Calu3 (cell line): Measurements from ENCODE around the gene CNNM4. TPM values are rescaled to one million over a fixed set of nuclear protein-coding genes. Genes with fewer than 3 reads are reported as not detected.
"Not testable (repeated sequence)": the region's sequence is repeated elsewhere in the genome, so short reads cannot be mapped to it uniquely, and the experiment has no call there.

Experiments used
- BruUV-seq: library from RNA; stranded (reverse); fragments of 400-500 nt; replicated peaks from 2 replicates; lab custom pipeline; 2021; lab: Mats Ljungman, UMichigan
- CTCF ChIA-PET: fragments of 300-600 bp; sonication (Branson Sonifier 250); formaldehyde crosslinking; loops from one replicate; lab custom pipeline; 2022; ENCODE audit warnings: antibody characterized with exemption; lab: Charles Lee
- DNase-seq: peaks from one replicate; pipeline ENCODE4 v3.0.0; 2022
- H3K27ac Mint-ChIP-seq: one replicate; pipeline ENCODE4 v1.8.0; 2022; ENCODE audit warnings: mixed read lengths; ENCODE audit not compliant: unreplicated experiment
- H3K27me3 Mint-ChIP-seq: one replicate; pipeline ENCODE4 v1.8.0; 2022; ENCODE audit warnings: mixed read lengths; ENCODE audit not compliant: unreplicated experiment
- H3K36me3 Mint-ChIP-seq: one replicate; pipeline ENCODE4 v1.8.0; 2022; ENCODE audit warnings: mild to moderate bottlenecking, moderate library complexity, mixed read lengths; ENCODE audit not compliant: insufficient read depth, unreplicated experiment
- H3K4me1 Mint-ChIP-seq: one replicate; pipeline ENCODE4 v1.8.0; 2022; ENCODE audit warnings: mild to moderate bottlenecking, low read depth, mixed read lengths; ENCODE audit not compliant: unreplicated experiment
- H3K4me3 Mint-ChIP-seq: one replicate; pipeline ENCODE4 v1.8.0; 2022; ENCODE audit warnings: mild to moderate bottlenecking, low read depth, moderate library complexity, mixed read lengths; ENCODE audit not compliant: unreplicated experiment
- H3K9me3 Mint-ChIP-seq: one replicate; pipeline ENCODE4 v1.8.0; 2022; ENCODE audit warnings: low read depth, mixed read lengths; ENCODE audit not compliant: unreplicated experiment
- intact Hi-C: fragments of 100-400 bp; cut with micrococcal nuclease; formaldehyde crosslinking; loops from one replicate; pipeline ENCODE4 v1.10.0; 2022; ENCODE audit not compliant: unreplicated experiment
- total RNA-seq: library from RNA; stranded (reverse); gene quantifications from 2 replicates; pipeline ENCODE4 v1.2.3, GENCODE V29; 2022
- TF ChIP-seq, protein P1 (sequence below): fragments of 200-600 bp; IDR thresholded peaks from one replicate; pipeline ENCODE4 v1.8.0; 2022; ENCODE audit warnings: antibody characterized with exemption; ENCODE audit not compliant: unreplicated experiment

Gene CNNM4
- total RNA-seq, 1 experiment from 2014 or later: 22.3 TPM

DNA sequence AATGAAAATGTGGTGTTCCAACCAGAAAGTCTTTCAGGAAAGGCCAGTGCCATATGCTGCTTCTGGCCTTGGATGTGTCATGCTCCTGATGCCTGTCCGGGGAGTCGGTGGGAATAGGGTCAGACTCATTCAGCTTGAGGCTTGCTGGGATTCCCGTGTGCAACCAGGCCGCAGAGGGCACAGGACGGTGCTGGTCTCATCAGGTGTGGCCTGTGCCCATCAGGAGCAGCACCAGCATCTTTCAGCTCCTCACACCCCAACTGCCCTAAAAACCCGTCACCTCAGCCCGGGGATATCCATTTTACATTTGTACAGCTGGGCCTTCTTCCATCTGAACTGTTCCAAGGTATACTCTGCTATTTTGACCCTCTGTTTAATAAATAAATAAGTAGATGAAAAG lies 42.0 kb downstream of the CNNM4 start:
- TF ChIP-seq, protein P1, sequence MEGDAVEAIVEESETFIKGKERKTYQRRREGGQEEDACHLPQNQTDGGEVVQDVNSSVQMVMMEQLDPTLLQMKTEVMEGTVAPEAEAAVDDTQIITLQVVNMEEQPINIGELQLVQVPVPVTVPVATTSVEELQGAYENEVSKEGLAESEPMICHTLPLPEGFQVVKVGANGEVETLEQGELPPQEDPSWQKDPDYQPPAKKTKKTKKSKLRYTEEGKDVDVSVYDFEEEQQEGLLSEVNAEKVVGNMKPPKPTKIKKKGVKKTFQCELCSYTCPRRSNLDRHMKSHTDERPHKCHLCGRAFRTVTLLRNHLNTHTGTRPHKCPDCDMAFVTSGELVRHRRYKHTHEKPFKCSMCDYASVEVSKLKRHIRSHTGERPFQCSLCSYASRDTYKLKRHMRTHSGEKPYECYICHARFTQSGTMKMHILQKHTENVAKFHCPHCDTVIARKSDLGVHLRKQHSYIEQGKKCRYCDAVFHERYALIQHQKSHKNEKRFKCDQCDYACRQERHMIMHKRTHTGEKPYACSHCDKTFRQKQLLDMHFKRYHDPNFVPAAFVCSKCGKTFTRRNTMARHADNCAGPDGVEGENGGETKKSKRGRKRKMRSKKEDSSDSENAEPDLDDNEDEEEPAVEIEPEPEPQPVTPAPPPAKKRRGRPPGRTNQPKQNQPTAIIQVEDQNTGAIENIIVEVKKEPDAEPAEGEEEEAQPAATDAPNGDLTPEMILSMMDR: no peak
- CTCF ChIA-PET: interaction anchor here (1.1 kb wide), 1 partner anchor 252 kb away, joined by 3 read pairs; no protein-coding TSS in a partner anchor
- H3K27ac Mint-ChIP-seq: no peak overlapping the region
- H3K4me3 Mint-ChIP-seq: no peak overlapping the region
- no TSS peak for BruUV-seq
- intact Hi-C loops: no loop called here
- H3K27me3 Mint-ChIP-seq: no peaks in the 10 kb centered on the region
- peaks cover 9% of the 10 kb centered on the region for H3K4me1 Mint-ChIP-seq
- DNase-seq: no peak
- H3K36me3 Mint-ChIP-seq: peaks cover 6% of the 10 kb centered on the region
- no peaks in the 10 kb centered on the region for H3K9me3 Mint-ChIP-seq

DNA sequence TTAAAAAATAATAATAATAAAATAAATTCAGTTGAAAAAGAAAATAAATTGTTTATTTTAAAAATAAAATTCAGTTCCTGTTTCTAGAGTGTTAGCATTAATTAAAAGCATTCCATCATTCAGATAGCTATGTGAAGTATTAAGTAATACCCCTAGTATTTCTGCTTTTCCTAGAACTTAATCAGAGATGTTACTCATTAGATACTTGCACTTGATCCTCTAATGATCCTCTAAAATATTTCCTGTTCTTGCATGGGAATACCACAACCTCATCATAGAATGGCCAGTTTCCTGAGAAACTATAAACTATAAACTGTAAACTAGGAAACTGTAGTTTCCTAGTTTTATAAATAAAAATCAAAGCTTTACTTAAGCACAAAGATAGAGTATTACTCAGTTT lies 44.3 kb downstream of the CNNM4 start:
- TF ChIP-seq, protein P1: no peak
- no TSS peak for BruUV-seq
- peaks cover 9% of the 10 kb centered on the region for H3K36me3 Mint-ChIP-seq
- CTCF ChIA-PET: no interaction called here
- no peak overlapping the region for H3K4me3 Mint-ChIP-seq
- intact Hi-C loops: no loop called here
- H3K9me3 Mint-ChIP-seq: no peaks in the 10 kb centered on the region
- DNase-seq: no peak
- H3K27me3 Mint-ChIP-seq: no peaks in the 10 kb centered on the region
- no peak overlapping the region for H3K27ac Mint-ChIP-seq
- peaks cover 9% of the 10 kb centered on the region for H3K4me1 Mint-ChIP-seq

DNA sequence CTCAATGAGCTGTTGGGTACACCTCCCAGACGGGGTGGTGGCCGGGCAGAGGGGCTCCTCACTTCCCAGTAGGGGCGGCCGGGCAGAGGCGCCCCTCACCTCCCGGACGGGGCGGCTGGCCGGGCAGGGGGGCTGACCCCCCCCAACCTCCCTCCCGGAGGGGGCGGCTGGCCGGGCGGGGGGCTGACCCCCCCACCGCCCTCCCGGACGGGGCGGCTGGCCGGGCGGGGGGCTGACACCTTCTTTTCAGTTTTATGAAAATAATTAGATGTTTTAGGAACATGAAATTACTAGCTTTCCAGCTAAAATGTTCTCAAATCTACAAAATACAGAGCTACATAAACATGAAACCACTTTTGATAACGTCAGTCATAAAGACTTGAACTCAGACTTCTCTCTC lies 45.2 kb downstream of the CNNM4 start:
- CTCF ChIA-PET, H3K4me1 Mint-ChIP-seq, intact Hi-C loops, H3K9me3 Mint-ChIP-seq, BruUV-seq, H3K27me3 Mint-ChIP-seq, H3K27ac Mint-ChIP-seq, H3K4me3 Mint-ChIP-seq, H3K36me3 Mint-ChIP-seq, DNase-seq: not testable (repeated sequence)

DNA sequence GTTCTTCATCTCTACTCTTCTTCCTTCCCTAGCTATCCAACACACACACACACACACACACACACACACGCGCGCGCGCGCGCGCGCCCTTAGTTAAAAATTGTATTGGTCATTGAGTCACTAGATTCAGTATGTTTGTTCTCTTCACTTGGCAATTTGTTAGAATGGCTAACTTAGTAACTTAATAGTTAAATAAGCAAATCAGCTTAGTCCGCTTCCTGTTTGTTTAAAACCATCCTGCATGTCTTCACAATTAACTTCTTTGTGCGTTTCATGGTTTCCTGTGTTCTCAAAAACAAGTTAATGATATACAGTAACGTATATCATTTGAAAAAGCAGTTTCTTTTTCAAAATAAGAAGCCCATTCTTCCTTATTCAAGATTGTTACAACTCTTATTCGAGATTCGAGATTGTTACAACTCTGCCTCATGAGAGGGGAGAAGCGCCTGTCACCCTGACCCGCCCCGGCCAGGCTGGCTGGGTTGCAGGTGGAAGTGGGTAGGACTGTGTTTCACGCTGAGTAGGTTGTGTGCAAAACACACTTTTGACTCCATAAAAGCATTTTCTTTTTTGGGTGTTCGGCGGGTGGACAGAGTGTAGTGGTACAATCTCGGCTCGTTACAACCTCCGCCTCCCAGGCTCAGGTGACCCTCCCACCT lies 45.9 kb downstream of the CNNM4 start:
- CTCF ChIA-PET: no interaction called here
- H3K9me3 Mint-ChIP-seq: no peaks in the 10 kb centered on the region
- H3K27me3 Mint-ChIP-seq: no peaks in the 10 kb centered on the region
- no peak overlapping the region for H3K4me3 Mint-ChIP-seq
- BruUV-seq: no TSS peak
- H3K36me3 Mint-ChIP-seq: peaks cover 9% of the 10 kb centered on the region
- no peak overlapping the region for H3K27ac Mint-ChIP-seq
- peaks cover 9% of the 10 kb centered on the region for H3K4me1 Mint-ChIP-seq
- no peak for DNase-seq
- TF ChIP-seq, protein P1: no peak
- intact Hi-C loops: no loop called here

DNA sequence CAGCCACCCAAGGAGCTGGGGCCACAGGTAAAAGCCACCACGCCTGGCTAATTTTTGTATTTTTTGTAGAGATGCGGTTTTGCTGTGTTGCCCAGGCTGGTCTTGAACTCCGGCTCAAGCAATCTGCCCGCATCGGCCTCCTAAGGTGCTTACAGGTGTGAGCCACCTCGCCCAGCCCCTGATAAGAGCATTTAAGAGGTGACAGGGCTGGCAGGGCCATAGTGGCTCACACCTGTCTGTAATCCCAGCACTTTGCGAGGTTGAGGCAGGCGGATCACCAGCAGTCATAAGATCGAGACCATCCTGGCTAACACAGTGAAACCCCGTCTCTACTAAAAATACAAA lies 46.4 kb downstream of the CNNM4 start:
- Mint-ChIP-seq H3K9me3 (no peaks in the 10 kb centered on the region), H3K4me1 (peaks cover 9% of the 10 kb centered on the region), H3K4me3 (no peak overlapping the region), H3K27me3 (no peaks in the 10 kb centered on the region), H3K27ac (no peak overlapping the region), H3K36me3 (peaks cover 9% of the 10 kb centered on the region)
- CTCF ChIA-PET: no interaction called here
- TF ChIP-seq, protein P1: no peak
- intact Hi-C loops: no loop called here
- no TSS peak for BruUV-seq
- DNase-seq: no peak
